B cell (primary cell): Measurements from ENCODE around the gene DNAJB5. TPM values are rescaled to one million over a fixed set of nuclear protein-coding genes. Genes with fewer than 3 reads are reported as not detected.
A peak's percentile ranks its signal among the peaks of the same experiment; 100 is the strongest.

Experiments
- ATAC-seq: fragments of 200-7000 bp; cut with Tn5 transposase; one replicate; pipeline ENCODE4 v1.10.0; 2021; ENCODE audit warnings: low read depth, mild to moderate bottlenecking, moderate number of reproducible peaks, moderate library complexity
- CTCF ChIA-PET: fragments of 350-600 bp; sonication (Branson Sonifier 250); formaldehyde crosslinking; loops from one replicate; lab custom pipeline; 2021; ENCODE audit warnings: antibody characterized with exemption, inconsistent platforms; lab: Charles Lee
- POLR2A ChIA-PET: fragments of 350-600 bp; sonication (Branson Sonifier 250); formaldehyde crosslinking; loops from one replicate; lab custom pipeline; 2021; ENCODE audit warnings: antibody characterized with exemption; lab: Charles Lee
- DNase-seq: peaks from one replicate; pipeline ENCODE4 v3.0.0; 2013
- H2AFZ ChIP-seq: 2 replicates; pipeline ENCODE4 v1.6.1; 2012; ENCODE audit warnings: mild to moderate bottlenecking, low read depth, low read length; ENCODE audit not compliant: insufficient read depth, poor library complexity, severe bottlenecking
- H3K27ac ChIP-seq, 2 donors: 1 replicate in 1 of 2; 2 replicates in 1 of 2; pipeline ENCODE4 v1.5.1; 2012 to 2013; ENCODE audit warnings: low read length in 2 of 2, mild to moderate bottlenecking in 2 of 2, moderate library complexity in 1 of 2
- H3K27me3 ChIP-seq, 4 experiments: fragments of 200-600 bp in 1 of 4; sonication (generic) in 1 of 4; replicated peaks in 1 of 4; 1 replicate in 2 of 4; 2 replicates in 2 of 4; pipeline versions ENCODE4 v1.6.1 to v1.7.0; 2013 to 2016; ENCODE audit warnings: low read length in 3 of 4, mild to moderate bottlenecking in 2 of 4, mixed read lengths in 1 of 4, moderate library complexity in 1 of 4; ENCODE audit not compliant: insufficient read depth in 4 of 4, control insufficient read depth in 3 of 4; ENCODE audit errors: control extremely low read depth in 1 of 4
- H3K36me3 ChIP-seq, 2 experiments: replicated peaks in 1 of 2; 1 replicate in 1 of 2; 2 replicates in 1 of 2; pipeline versions ENCODE4 v1.6.1 to v1.7.1; 2013; ENCODE audit warnings: low read length in 1 of 2; ENCODE audit not compliant: insufficient read depth in 2 of 2, control insufficient read depth in 1 of 2; ENCODE audit errors: control extremely low read depth in 1 of 2, extremely low read depth in 1 of 2
- H3K4me1 ChIP-seq, 2 donors: fragments of 200-600 bp in 1 of 2; sonication (generic) in 1 of 2; 1 replicate in 1 of 2; 2 replicates in 1 of 2; pipeline versions ENCODE4 v1.5.1 to v1.6.1; 2013 to 2017; ENCODE audit warnings: low read length in 2 of 2; ENCODE audit not compliant: control insufficient read depth in 2 of 2, insufficient read depth in 2 of 2
- H3K4me2 ChIP-seq: replicated peaks from 2 replicates; pipeline ENCODE3; 2012; ENCODE audit warnings: mild to moderate bottlenecking, low read depth, low read length; ENCODE audit not compliant: poor library complexity, severe bottlenecking
- H3K4me3 ChIP-seq, 5 experiments: fragments of 200-600 bp in 1 of 5; sonication (generic) in 1 of 5; 1 replicate in 3 of 5; 2 replicates in 2 of 5; pipeline versions ENCODE4 v1.5.1 to v1.7.0; 2011 to 2016; ENCODE audit warnings: low read length in 4 of 5, mild to moderate bottlenecking in 4 of 5, low read depth in 2 of 5, control low read depth in 1 of 5, moderate library complexity in 1 of 5; ENCODE audit not compliant: insufficient read depth in 1 of 5; ENCODE audit errors: control extremely low read depth in 1 of 5, extremely low read depth in 1 of 5
- H3K79me2 ChIP-seq: fragments of 200-600 bp; sonication (generic); one replicate; pipeline ENCODE4 v1.6.0; 2016; ENCODE audit warnings: low read length; ENCODE audit not compliant: control insufficient read depth, insufficient read depth
- H3K9ac ChIP-seq: fragments of 200-600 bp; sonication (generic); 2 replicates; pipeline ENCODE4 v1.6.1; 2017; ENCODE audit warnings: mild to moderate bottlenecking, low read length, moderate library complexity
- H3K9me3 ChIP-seq, 3 donors: one replicate each; pipeline versions ENCODE4 v1.6.1 to v1.7.1; 2013; ENCODE audit warnings: low read length in 2 of 3; ENCODE audit not compliant: control insufficient read depth in 2 of 3, insufficient read depth in 1 of 3; ENCODE audit errors: control extremely low read depth in 1 of 3
- H4K20me1 ChIP-seq: 2 replicates; pipeline ENCODE4 v1.6.0; 2012; ENCODE audit warnings: mild to moderate bottlenecking, low read length; ENCODE audit not compliant: insufficient read depth, control insufficient read depth, poor library complexity, severe bottlenecking
- H3K27ac Mint-ChIP-seq: one replicate; pipeline ENCODE4 v1.8.0; 2021; ENCODE audit warnings: mixed read lengths
- H3K27me3 Mint-ChIP-seq: one replicate; pipeline ENCODE4 v1.8.0; 2021; ENCODE audit warnings: mixed read lengths
- H3K4me1 Mint-ChIP-seq: one replicate; pipeline ENCODE4 v1.8.0; 2021; ENCODE audit warnings: mixed read lengths
- H3K4me3 Mint-ChIP-seq: one replicate; pipeline ENCODE4 v1.8.0; 2021; ENCODE audit warnings: mixed read lengths
- H3K9me3 Mint-ChIP-seq: one replicate; pipeline ENCODE4 v1.8.0; 2022; ENCODE audit warnings: mixed read lengths; ENCODE audit not compliant: insufficient read depth
- EZH2 ChIP-seq: IDR thresholded peaks from 2 replicates; pipeline ENCODE4 v1.6.1; 2012; ENCODE audit warnings: borderline replicate concordance, low read depth, mild to moderate bottlenecking, moderate library complexity, low read length; ENCODE audit not compliant: insufficient read depth, poor library complexity, severe bottlenecking
- WGBS: methylation state at CpG from one replicate; pipeline ENCODE4 v1.1.5; 2013; ENCODE audit warnings: missing lambda C conversion rate; ENCODE audit not compliant: insufficient coverage; 5-methylcytosine and 5-hydroxymethylcytosine counted together
- intact Hi-C: fragments of 100-400 bp; cut with micrococcal nuclease; formaldehyde crosslinking; loops from one replicate; pipeline ENCODE4 v1.10.0; 2022
- polyA plus RNA-seq: library from polyadenylated mRNA; depleted of rRNA; stranded (reverse); fragments of >200 nt; gene quantifications from 2 replicates; pipeline ENCODE4 v1.2.3, GENCODE V29; 2012
- total RNA-seq, 2 donors: library from RNA; stranded (reverse); fragments of 120-200 nt in 1 of 2; gene quantifications; 1 replicate in 1 of 2; 2 replicates in 1 of 2; pipeline versions ENCODE4 v1.2.3 to v1.2.4, GENCODE V29; 2013 to 2022
- TF ChIP-seq, protein P1 (sequence below): fragments of 200-600 bp; IDR thresholded peaks from one replicate; pipeline ENCODE4 v1.8.0; 2022; ENCODE audit warnings: antibody characterized with exemption, mild to moderate bottlenecking

Gene DNAJB5
- total and polyA plus RNA-seq, 2 donors (not counting 1 experiment from before 2014, with no cell fraction given), result 0.94 to 2.4 TPM

DNA sequence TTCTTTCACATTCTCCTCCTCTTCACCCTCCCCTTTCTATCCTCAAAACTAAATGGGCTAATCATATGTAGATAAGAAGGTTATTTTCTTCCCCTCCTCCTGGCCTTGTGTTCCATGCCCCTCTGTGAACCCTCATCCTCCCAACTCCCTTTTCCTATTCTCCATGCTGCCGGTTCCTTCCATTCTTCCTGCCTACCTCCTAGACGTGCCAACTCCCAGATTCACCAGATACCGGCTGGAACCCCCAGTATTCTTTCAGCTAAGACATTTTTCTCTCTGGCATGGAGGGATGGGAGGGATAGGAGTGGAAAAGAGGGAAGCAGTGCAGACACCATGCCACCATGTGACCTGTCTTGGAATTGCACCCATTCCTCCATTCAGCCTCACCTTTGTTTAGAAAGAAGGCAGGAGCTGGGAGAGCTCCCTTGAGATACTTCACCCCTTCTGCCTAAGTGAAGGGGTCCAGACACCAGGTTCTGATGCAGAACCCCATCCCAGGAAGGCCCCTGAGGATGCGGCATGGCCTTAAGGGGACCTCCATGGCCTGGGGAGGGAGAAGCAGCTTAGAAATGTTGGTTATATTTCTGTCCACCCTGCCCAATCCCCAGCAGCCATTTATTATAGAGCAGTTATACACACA is 4.8 kb downstream of the DNAJB5 start:
- Histone ChIP-seq H3K9me3 (no peaks in the 10 kb centered on the region), H4K20me1 (no peaks in the 10 kb centered on the region), H3K4me3 (no peak overlapping the region), H3K36me3 (no peaks in the 10 kb centered on the region), H3K9ac (no peak overlapping the region), H3K27ac (no peak overlapping the region), H3K4me2 (no peak overlapping the region), H3K27me3 (no peaks in the 10 kb centered on the region), H3K79me2 (no peaks in the 10 kb centered on the region), H2AFZ (no peak overlapping the region), H3K4me1 (peaks cover 5 to 9% of the 10 kb centered on the region in 2 donors)
- no peak overlapping the region for H3K27ac Mint-ChIP-seq
- CTCF ChIA-PET, result interaction anchor here (1.3 to 1.8 kb wide), 3 partner anchors 9 to 95 kb away, joined by 4 to 16 read pairs (median 8); no protein-coding TSS in a partner anchor
- TF ChIP-seq, protein P1, sequence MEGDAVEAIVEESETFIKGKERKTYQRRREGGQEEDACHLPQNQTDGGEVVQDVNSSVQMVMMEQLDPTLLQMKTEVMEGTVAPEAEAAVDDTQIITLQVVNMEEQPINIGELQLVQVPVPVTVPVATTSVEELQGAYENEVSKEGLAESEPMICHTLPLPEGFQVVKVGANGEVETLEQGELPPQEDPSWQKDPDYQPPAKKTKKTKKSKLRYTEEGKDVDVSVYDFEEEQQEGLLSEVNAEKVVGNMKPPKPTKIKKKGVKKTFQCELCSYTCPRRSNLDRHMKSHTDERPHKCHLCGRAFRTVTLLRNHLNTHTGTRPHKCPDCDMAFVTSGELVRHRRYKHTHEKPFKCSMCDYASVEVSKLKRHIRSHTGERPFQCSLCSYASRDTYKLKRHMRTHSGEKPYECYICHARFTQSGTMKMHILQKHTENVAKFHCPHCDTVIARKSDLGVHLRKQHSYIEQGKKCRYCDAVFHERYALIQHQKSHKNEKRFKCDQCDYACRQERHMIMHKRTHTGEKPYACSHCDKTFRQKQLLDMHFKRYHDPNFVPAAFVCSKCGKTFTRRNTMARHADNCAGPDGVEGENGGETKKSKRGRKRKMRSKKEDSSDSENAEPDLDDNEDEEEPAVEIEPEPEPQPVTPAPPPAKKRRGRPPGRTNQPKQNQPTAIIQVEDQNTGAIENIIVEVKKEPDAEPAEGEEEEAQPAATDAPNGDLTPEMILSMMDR, result peak; percentile 28
- no peak for TF ChIP-seq EZH2
- 100% methylated on average over 1 of the region's 4 CpGs for WGBS
- DNase-seq (no peak), ATAC-seq (no peak)
- no peaks in the 10 kb centered on the region for H3K27me3 Mint-ChIP-seq
- POLR2A ChIA-PET, result interaction anchor here (0.8 kb wide), 1 partner anchor 95 kb away, joined by 3 read pairs; no protein-coding TSS in a partner anchor
- H3K9me3 Mint-ChIP-seq, result no peaks in the 10 kb centered on the region
- intact Hi-C loops, result no loop called here
- no peak overlapping the region for H3K4me3 Mint-ChIP-seq
- H3K4me1 Mint-ChIP-seq, result peaks cover 11% of the 10 kb centered on the region
